Measurements from ENCODE around the gene OR52B6.

DNA sequence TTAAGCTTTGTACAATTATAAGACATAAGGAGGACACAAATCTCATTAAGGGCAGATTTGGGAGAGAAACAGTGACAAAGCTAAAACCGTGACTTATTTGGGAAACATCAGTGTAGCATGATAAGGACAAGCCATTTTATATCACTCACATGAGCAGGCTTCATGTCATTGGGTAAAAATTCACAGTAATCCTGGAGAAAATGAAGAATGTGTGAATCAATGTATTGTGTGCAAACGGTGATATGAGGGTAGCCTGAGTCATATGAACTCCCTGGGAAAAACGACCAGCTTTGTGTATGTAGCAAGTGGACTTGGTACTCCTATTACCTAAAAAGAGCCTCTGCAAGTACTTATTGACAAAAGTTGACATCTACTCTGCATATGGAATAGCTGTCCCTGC is 38.1 kb downstream of the OR52B6 start:
- no peak for TF ChIP-seq POLR2AphosphoS5 (IDR thresholded peaks at IDR 0.05)
- TF ChIP-seq, protein P1, sequence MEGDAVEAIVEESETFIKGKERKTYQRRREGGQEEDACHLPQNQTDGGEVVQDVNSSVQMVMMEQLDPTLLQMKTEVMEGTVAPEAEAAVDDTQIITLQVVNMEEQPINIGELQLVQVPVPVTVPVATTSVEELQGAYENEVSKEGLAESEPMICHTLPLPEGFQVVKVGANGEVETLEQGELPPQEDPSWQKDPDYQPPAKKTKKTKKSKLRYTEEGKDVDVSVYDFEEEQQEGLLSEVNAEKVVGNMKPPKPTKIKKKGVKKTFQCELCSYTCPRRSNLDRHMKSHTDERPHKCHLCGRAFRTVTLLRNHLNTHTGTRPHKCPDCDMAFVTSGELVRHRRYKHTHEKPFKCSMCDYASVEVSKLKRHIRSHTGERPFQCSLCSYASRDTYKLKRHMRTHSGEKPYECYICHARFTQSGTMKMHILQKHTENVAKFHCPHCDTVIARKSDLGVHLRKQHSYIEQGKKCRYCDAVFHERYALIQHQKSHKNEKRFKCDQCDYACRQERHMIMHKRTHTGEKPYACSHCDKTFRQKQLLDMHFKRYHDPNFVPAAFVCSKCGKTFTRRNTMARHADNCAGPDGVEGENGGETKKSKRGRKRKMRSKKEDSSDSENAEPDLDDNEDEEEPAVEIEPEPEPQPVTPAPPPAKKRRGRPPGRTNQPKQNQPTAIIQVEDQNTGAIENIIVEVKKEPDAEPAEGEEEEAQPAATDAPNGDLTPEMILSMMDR (IDR thresholded peaks at IDR 0.05 in 8 of 11, conservative IDR thresholded peaks at IDR 0.05 in 3 of 11): no peak
